Fibroblast of skin of abdomen (primary cell): Measurements from ENCODE around the gene NOP16.
A peak's percentile ranks its signal among the peaks of the same experiment; 100 is the strongest.

Experiments
- DNase-seq: peaks from one replicate; pipeline ENCODE4 v3.0.0-alpha.2; 2013

The NOP16 gene

GRCh38 chr5:176384366-176384930, 4.0 kb downstream of the NOP16 start:
- no peak for DNase-seq

GRCh38 chr5:176383961-176384360, 4.4 kb downstream of the NOP16 start:
- no peak for DNase-seq

- no peak for DNase-seq
Observed at GRCh38 chr5:176383248-176383905, 5.0 kb downstream of the NOP16 start.

- no peak for DNase-seq
Observed at GRCh38 chr5:176382721-176383120, 5.7 kb downstream of the NOP16 start.

GRCh38 chr5:176381979-176382378, 6.4 kb downstream of the NOP16 start:
- DNase-seq, result no peak

GRCh38 chr5:176381423-176381822, 7.0 kb downstream of the NOP16 start:
- DNase-seq, result no peak

GRCh38 chr5:176379881-176380280, 8.5 kb downstream of the NOP16 start:
- no peak for DNase-seq

- no peak for DNase-seq
Observed at GRCh38 chr5:176373100-176373818, 15.1 kb downstream of the NOP16 start.

- DNase-seq, result no peak
Observed at GRCh38 chr5:176371621-176372539, 16.5 kb downstream of the NOP16 start.

GRCh38 chr5:176369934-176370711, 18.3 kb downstream of the NOP16 start:
- no peak for DNase-seq

- no peak for DNase-seq
Observed at GRCh38 chr5:176368726-176369125, 19.7 kb downstream of the NOP16 start.

GRCh38 chr5:176366232-176366894, 22.0 kb downstream of the NOP16 start:
- no peak for DNase-seq

- peak; percentile 78 for DNase-seq
Observed at GRCh38 chr5:176365351-176366231, 22.8 kb downstream of the NOP16 start, which contains the start of gene ARL10. TSS of gene ARL10 (plus strand) at chr5:176365487. CDS start at chr5:176365564, 77 bp downstream.

- no peak for DNase-seq
Observed at GRCh38 chr5:176364765-176365350, 23.5 kb downstream of the NOP16 start.

- DNase-seq, result no peak
Observed at GRCh38 chr5:176362233-176362490, 26.2 kb downstream of the NOP16 start.

GRCh38 chr5:176361437-176362232, 26.8 kb downstream of the NOP16 start, which contains the start of gene KIAA1191:
TSS of gene KIAA1191 (minus strand) at chr5:176361764. CDS start at chr5:176359508, 2,256 bp downstream.
- DNase-seq, result peak; percentile 86

- DNase-seq, result no peak
Observed at GRCh38 chr5:176360894-176361436, 27.4 kb downstream of the NOP16 start.

GRCh38 chr5:176359658-176360057, 28.7 kb downstream of the NOP16 start:
- DNase-seq, result no peak

GRCh38 chr5:176356179-176356566, 32.2 kb downstream of the NOP16 start:
- DNase-seq, result no peak
